ENCODE measurements around the gene ELP2. TPM values are rescaled to one million over a fixed set of nuclear protein-coding genes. Genes with fewer than 3 reads are reported as not detected.
"Not testable (repeated sequence)": the region's sequence is repeated elsewhere in the genome, so short reads cannot be mapped to it uniquely, and the experiment has no call there.

Gene ELP2
- total and polyA plus RNA-seq, 2 experiments from 2014 or later: 54.3 to 63.8 TPM

DNA sequence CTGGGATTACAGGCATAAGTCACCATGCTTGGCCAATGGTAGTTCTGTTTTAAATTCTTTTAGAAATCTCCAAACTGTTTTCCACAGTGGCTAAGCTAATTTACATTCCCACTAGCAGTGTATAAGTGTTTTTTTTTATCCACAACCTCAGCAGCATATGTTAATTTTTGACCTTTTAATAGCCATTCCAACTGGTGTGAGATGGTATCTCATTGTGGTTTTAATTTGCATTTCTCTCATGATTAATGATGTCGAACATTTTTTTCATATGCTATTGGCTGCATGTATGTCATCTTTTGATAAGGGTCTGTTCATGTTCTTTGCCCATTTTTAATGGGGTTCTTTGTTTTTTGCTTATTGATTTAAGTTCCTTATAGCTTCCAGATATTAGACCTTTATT lies 77.6 kb downstream of the ELP2 start:
- Histone ChIP-seq H3K4me3 (no peak overlapping the region), H3K9me3 (ENCODE audit: low read depth) (no peaks in the 10 kb centered on the region), H4K20me1 (ENCODE audit: insufficient read depth, poor library complexity, severe bottlenecking) (no peaks in the 10 kb centered on the region), H3K4me2 (no peak overlapping the region), H3K27ac (no peak overlapping the region), H3K36me3 (replicated peaks; ENCODE audit: insufficient read depth, low read depth) (no peaks in the 10 kb centered on the region), H3K9me2 (replicated peaks; ENCODE audit: insufficient read depth) (no peaks in the 10 kb centered on the region), H3K4me1 (ENCODE audit: insufficient read depth) (no peaks in the 10 kb centered on the region), H3K79me2 (no peaks in the 10 kb centered on the region), H2AFZ (no peak overlapping the region), H3K27me3 (no peaks in the 10 kb centered on the region)
- whole genome bisulfite sequencing (ENCODE audit: low lambda C conversion rate, missing lambda C conversion rate): 97% methylated on average over 1 of the region's 1 CpG
- TF ChIP-seq, protein P1, sequence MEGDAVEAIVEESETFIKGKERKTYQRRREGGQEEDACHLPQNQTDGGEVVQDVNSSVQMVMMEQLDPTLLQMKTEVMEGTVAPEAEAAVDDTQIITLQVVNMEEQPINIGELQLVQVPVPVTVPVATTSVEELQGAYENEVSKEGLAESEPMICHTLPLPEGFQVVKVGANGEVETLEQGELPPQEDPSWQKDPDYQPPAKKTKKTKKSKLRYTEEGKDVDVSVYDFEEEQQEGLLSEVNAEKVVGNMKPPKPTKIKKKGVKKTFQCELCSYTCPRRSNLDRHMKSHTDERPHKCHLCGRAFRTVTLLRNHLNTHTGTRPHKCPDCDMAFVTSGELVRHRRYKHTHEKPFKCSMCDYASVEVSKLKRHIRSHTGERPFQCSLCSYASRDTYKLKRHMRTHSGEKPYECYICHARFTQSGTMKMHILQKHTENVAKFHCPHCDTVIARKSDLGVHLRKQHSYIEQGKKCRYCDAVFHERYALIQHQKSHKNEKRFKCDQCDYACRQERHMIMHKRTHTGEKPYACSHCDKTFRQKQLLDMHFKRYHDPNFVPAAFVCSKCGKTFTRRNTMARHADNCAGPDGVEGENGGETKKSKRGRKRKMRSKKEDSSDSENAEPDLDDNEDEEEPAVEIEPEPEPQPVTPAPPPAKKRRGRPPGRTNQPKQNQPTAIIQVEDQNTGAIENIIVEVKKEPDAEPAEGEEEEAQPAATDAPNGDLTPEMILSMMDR (IDR thresholded peaks at IDR 0.05; ENCODE audit: poor library complexity): no peak
- no peak for TF ChIP-seq EZH2 (IDR thresholded peaks at IDR 0.05; ENCODE audit: borderline replicate concordance)
- TF ChIP-seq EZH2phosphoT487 (IDR thresholded peaks at IDR 0.05; ENCODE audit: low read depth, severe bottlenecking, unreplicated experiment): no peak
- DNase-seq (ENCODE audit: low spot score): no peak

DNA sequence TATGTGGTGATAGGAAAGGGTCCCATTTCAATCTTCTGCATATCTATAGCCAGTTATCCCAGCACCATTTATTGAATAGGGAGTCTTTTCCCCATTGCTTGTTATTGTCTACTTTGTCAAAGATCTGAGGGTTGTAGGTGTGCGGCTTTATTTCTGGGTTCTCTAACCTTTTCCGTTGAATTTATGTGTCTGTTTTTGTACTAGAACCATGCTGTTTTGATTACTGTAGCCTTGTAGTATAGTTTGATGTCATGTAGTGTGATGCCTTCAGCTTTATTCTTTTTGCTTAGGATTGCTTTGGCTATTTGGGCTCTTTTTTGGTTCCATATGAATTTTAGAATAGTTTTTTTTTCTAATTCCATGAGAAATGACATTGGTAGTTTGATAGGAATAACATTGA lies 78.3 kb downstream of the ELP2 start:
- not testable (repeated sequence) for H2AFZ ChIP-seq; DNase-seq (ENCODE audit: low spot score); H3K4me2 ChIP-seq; H3K4me3 ChIP-seq; H3K27me3 ChIP-seq; H3K79me2 ChIP-seq; H4K20me1 ChIP-seq (ENCODE audit: insufficient read depth, poor library complexity, severe bottlenecking); H3K9me3 ChIP-seq (ENCODE audit: low read depth); H3K36me3 ChIP-seq (replicated peaks; ENCODE audit: insufficient read depth, low read depth); H3K9me2 ChIP-seq (replicated peaks; ENCODE audit: insufficient read depth); H3K27ac ChIP-seq; H3K4me1 ChIP-seq (ENCODE audit: insufficient read depth)
- WGBS (ENCODE audit: low lambda C conversion rate, missing lambda C conversion rate): 94% methylated on average over 2 of the region's 2 CpGs

DNA sequence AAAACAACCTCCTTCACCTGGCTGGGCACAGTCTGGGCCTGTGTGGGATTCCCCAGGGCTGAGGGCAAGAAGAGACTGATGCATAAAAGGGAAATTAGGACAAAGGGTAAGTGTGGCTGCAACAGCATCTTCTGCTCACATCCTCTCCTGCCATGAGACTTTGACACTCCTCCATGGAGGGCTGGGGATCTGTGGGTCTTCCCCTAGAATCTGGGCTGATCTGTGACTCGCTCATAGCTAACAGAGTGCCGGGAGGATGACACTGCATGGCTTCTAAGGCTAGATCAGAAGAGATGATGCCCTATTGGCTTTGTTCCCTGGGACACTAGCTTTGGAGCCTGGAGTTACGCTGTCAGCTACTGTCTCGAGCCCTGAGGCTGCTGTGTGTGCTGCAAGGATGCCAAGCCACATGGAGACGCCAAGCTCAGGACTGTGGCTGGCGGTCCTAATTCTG lies 81.9 kb downstream of the ELP2 start:
- no peak overlapping the region for H3K4me3 ChIP-seq
- no peak overlapping the region for H2AFZ ChIP-seq
- no peak for DNase-seq (ENCODE audit: low spot score)
- H3K27me3 ChIP-seq: no peaks in the 10 kb centered on the region
- TF ChIP-seq EZH2 (IDR thresholded peaks at IDR 0.05; ENCODE audit: borderline replicate concordance) (no peak), EZH2phosphoT487 (IDR thresholded peaks at IDR 0.05; ENCODE audit: low read depth, severe bottlenecking, unreplicated experiment) (no peak)
- TF ChIP-seq, protein P1 (IDR thresholded peaks at IDR 0.05; ENCODE audit: poor library complexity): no peak
- H3K27ac ChIP-seq: no peak overlapping the region
- no peaks in the 10 kb centered on the region for H3K9me2 ChIP-seq (replicated peaks; ENCODE audit: insufficient read depth)
- no peaks in the 10 kb centered on the region for H3K9me3 ChIP-seq (ENCODE audit: low read depth)
- no peaks in the 10 kb centered on the region for H4K20me1 ChIP-seq (ENCODE audit: insufficient read depth, poor library complexity, severe bottlenecking)
- H3K4me2 ChIP-seq: no peak overlapping the region
- H3K4me1 ChIP-seq (ENCODE audit: insufficient read depth): no peaks in the 10 kb centered on the region
- H3K79me2 ChIP-seq: no peaks in the 10 kb centered on the region
- WGBS (ENCODE audit: low lambda C conversion rate, missing lambda C conversion rate): 85% methylated on average over 6 of the region's 6 CpGs
- H3K36me3 ChIP-seq (replicated peaks; ENCODE audit: insufficient read depth, low read depth): no peaks in the 10 kb centered on the region

DNA sequence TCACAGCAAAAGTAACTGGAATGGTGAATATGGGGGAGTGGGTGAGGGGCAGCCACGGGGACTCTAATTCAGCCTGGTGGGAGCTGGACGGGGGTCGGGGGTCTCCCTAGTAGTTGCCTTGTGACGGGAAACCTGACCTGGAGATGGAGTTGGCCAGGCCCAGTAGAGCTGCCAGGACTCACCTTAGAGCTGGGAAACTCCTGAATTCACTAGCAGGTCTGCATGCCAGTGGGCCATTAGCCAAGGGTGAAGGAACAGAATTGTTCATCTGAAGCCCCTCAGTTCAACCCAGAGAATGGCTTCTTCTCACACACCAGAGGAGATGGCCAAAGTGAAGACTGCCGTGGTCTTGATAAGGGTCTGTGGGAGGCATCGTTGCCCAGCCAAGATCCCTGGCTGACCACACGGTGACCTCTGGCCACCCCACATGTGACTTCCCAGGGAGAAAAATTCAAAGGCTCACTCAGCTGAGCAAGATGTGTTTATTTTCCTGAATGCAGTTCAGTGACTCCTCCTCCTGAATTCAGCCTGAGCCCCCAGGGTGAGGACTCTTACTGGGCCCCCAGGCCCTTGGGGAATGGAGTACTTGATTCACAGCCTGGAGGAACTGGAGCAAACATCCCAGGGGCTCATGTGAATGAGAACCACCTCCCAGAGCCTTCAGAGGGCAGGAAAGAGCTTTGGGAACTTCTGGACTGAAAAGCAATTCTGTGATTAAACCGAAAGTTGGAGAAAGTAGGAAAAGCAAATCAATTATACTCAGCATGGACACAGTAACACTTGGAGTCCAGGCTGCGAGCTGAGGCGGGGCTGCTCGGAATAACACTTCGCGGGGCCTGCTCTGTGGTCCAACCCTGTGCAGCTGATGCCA lies 82.8 kb downstream of the ELP2 start:
- TF ChIP-seq EZH2phosphoT487 (IDR thresholded peaks at IDR 0.05; ENCODE audit: low read depth, severe bottlenecking, unreplicated experiment) (no peak), EZH2 (IDR thresholded peaks at IDR 0.05; ENCODE audit: borderline replicate concordance) (no peak)
- Histone ChIP-seq H3K9me3 (ENCODE audit: low read depth) (no peaks in the 10 kb centered on the region), H3K36me3 (replicated peaks; ENCODE audit: insufficient read depth, low read depth) (no peaks in the 10 kb centered on the region), H3K4me3 (no peak overlapping the region), H4K20me1 (ENCODE audit: insufficient read depth, poor library complexity, severe bottlenecking) (no peaks in the 10 kb centered on the region), H3K4me1 (ENCODE audit: insufficient read depth) (no peaks in the 10 kb centered on the region), H3K27ac (no peak overlapping the region), H3K4me2 (no peak overlapping the region), H3K27me3 (no peaks in the 10 kb centered on the region), H3K79me2 (no peaks in the 10 kb centered on the region), H2AFZ (no peak overlapping the region), H3K9me2 (replicated peaks; ENCODE audit: insufficient read depth) (no peaks in the 10 kb centered on the region)
- WGBS (ENCODE audit: low lambda C conversion rate, missing lambda C conversion rate): 83% methylated on average over 13 of the region's 13 CpGs
- DNase-seq (ENCODE audit: low spot score): no peak

Data from hepatocyte (in vitro differentiated cells).